ENCODE measurements around the gene USP6NL. TPM values are rescaled to one million over a fixed set of nuclear protein-coding genes. Genes with fewer than 3 reads are reported as not detected.
A peak's percentile ranks its signal among the peaks of the same experiment; 100 is the strongest.

The USP6NL gene
- total RNA-seq, 1 donor from 2014 or later, result 39.9 TPM

DNA sequence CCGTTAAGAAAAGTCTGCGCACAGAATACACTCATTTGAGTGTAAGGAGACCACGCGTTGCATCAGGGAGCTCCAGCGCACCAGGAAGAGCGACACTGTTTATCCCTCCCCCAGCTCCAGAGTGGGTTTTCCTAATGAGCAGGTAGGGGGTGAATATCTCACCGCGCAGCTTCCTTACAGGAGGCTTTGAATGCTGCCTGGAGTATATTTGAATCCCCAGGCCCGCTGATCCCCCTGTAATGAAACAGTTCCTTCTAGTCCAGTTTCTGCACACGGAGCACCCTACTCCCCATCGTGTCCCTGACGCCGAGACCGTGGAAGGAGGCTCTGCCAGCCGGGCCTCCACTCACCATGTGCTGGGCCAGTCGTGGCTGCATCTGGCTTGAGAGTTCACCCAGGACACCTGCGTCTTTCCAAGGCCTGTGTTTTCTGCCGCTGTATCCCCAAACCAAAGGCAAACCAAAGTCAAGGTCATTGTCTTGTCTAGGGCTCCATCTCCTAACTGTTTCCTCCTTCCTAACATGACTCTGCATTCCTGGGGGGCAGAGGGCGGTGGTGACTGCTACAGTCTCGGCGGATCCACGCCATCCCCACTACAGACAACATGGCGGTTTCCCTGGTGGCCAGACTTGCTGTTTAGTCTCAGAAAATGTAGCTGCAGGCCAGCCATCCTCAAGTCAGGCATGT, 167.8 kb downstream of the USP6NL start:
- Histone ChIP-seq H4K20me1 (ENCODE audit: low read depth) (no peaks in the 10 kb centered on the region), H3K27ac (no peak overlapping the region), H3K79me2 (ENCODE audit: low read depth) (no peaks in the 10 kb centered on the region), H3K9ac (no peak overlapping the region), H3F3A (ENCODE audit: low read depth) (no peaks in the 10 kb centered on the region), H2AFZ (replicated peaks) (no peak overlapping the region), H3K9me3 (ENCODE audit: low read depth) (no peaks in the 10 kb centered on the region), H3K4me2 (no peak overlapping the region), H3K27me3 (no peaks in the 10 kb centered on the region), H3K4me1 (peaks cover 11% of the 10 kb centered on the region), H3K36me3 (no peaks in the 10 kb centered on the region), H3K4me3 (no peak overlapping the region)
- Mint-ChIP-seq H3K9me3 (peaks cover 3% of the 10 kb centered on the region), H3K4me3 (no peak overlapping the region), H3K27me3 (ENCODE audit: insufficient read depth, low read depth) (peaks cover 14% of the 10 kb centered on the region), H3K36me3 (no peaks in the 10 kb centered on the region), H3K4me1 (peaks cover 7% of the 10 kb centered on the region), H3K27ac (no peak overlapping the region)
- no peak for DNase-seq (ENCODE audit: low spot score)
- no peak for TF ChIP-seq EZH2 (IDR thresholded peaks at IDR 0.05)
- TF ChIP-seq, protein P1, sequence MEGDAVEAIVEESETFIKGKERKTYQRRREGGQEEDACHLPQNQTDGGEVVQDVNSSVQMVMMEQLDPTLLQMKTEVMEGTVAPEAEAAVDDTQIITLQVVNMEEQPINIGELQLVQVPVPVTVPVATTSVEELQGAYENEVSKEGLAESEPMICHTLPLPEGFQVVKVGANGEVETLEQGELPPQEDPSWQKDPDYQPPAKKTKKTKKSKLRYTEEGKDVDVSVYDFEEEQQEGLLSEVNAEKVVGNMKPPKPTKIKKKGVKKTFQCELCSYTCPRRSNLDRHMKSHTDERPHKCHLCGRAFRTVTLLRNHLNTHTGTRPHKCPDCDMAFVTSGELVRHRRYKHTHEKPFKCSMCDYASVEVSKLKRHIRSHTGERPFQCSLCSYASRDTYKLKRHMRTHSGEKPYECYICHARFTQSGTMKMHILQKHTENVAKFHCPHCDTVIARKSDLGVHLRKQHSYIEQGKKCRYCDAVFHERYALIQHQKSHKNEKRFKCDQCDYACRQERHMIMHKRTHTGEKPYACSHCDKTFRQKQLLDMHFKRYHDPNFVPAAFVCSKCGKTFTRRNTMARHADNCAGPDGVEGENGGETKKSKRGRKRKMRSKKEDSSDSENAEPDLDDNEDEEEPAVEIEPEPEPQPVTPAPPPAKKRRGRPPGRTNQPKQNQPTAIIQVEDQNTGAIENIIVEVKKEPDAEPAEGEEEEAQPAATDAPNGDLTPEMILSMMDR (IDR thresholded peaks at IDR 0.05), result no peak

DNA sequence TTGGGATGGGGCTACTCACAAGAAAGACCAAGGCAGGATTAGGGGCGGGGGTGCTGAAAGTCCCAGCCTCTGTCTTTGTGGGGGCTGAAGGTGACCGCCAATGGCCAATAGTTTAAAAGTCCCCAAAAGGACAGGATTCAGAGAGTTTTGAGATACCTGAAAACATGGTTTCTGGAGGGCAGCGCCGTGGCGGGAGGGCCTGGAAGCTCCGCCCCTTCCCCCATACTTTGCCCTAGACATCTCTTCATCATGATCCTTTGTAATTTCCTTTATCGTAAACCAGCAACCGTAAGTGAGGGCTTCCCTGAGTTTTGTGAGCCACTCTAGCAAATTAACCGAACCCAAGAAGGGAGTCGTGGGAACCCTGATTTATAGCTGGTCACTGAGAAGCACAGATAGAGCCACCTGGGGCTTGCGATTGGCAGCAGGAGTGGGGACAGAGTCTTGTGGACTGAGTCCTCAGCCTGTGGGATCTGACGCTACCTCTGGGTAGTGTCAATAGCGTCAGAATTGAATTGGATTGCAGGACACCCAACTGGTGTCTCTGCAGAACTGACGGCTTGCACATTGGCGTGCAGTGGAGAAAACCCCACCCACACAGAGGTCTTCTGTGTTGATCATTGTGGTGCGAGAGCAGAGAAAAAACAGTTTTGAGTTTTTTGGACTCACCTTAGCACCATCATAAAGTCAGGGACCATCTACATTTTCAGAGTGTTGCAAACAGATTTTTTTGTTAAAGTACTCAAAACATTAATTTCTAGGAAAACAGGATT, 169.3 kb downstream of the USP6NL start:
- no peak for DNase-seq (ENCODE audit: low spot score)

DNA sequence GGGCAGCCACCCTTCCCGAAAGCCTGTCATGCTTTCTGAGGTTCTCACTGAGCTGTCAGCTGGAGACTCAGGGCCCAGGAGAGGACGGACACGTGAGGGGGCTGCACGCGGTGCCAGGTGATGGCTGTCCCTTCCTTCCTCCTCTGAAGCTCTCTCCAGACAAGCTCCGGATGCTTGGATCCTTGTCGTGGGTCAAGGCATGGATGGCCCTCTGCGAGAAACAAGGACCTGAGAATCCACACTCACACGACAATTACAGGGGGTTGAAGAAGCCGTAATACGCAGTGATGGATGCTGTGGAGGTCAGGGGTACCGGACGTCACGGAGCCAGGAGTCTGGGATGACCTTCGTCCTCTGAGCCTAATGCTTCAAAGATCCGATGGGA, 170.3 kb downstream of the USP6NL start:
- H3K9me3 ChIP-seq (ENCODE audit: low read depth), result no peaks in the 10 kb centered on the region
- H2AFZ ChIP-seq (replicated peaks), result no peak overlapping the region
- no peak overlapping the region for H3K9ac ChIP-seq
- no peaks in the 10 kb centered on the region for H3K79me2 ChIP-seq (ENCODE audit: low read depth)
- no peaks in the 10 kb centered on the region for H3K36me3 ChIP-seq
- peaks cover 16% of the 10 kb centered on the region for H3K27me3 Mint-ChIP-seq (ENCODE audit: insufficient read depth, low read depth)
- TF ChIP-seq, protein P1 (IDR thresholded peaks at IDR 0.05), result no peak
- TF ChIP-seq EZH2 (IDR thresholded peaks at IDR 0.05) (no peak), EZH2phosphoT487 (IDR thresholded peaks at IDR 0.05) (no peak)
- H3K4me3 Mint-ChIP-seq, result peak overlapping the region; percentile 21
- no peak for DNase-seq (ENCODE audit: low spot score)
- no peaks in the 10 kb centered on the region for H3K27me3 ChIP-seq
- no peaks in the 10 kb centered on the region for H3K36me3 Mint-ChIP-seq
- peaks cover 3% of the 10 kb centered on the region for H3K9me3 Mint-ChIP-seq
- H3F3A ChIP-seq (ENCODE audit: low read depth), result no peaks in the 10 kb centered on the region
- peaks cover 4% of the 10 kb centered on the region for H3K4me1 Mint-ChIP-seq
- H3K4me2 ChIP-seq, result no peak overlapping the region
- H3K4me3 ChIP-seq, result no peak overlapping the region
- H4K20me1 ChIP-seq (ENCODE audit: low read depth), result no peaks in the 10 kb centered on the region
- H3K27ac ChIP-seq, result no peak overlapping the region
- peaks cover 24% of the 10 kb centered on the region for H3K4me1 ChIP-seq
- H3K27ac Mint-ChIP-seq, result no peak overlapping the region

More for the DNA sequence above, 169.3 kb downstream of the USP6NL start:
- no peaks in the 10 kb centered on the region for H3F3A ChIP-seq (ENCODE audit: low read depth)
- Mint-ChIP-seq H3K27ac (no peak overlapping the region), H3K4me1 (peaks cover 4% of the 10 kb centered on the region), H3K4me3 (no peak overlapping the region), H3K27me3 (ENCODE audit: insufficient read depth, low read depth) (peaks cover 14% of the 10 kb centered on the region), H3K36me3 (no peaks in the 10 kb centered on the region), H3K9me3 (peaks cover 3% of the 10 kb centered on the region)
- no peaks in the 10 kb centered on the region for H3K9me3 ChIP-seq (ENCODE audit: low read depth)
- H3K4me2 ChIP-seq, result no peak overlapping the region
- no peaks in the 10 kb centered on the region for H4K20me1 ChIP-seq (ENCODE audit: low read depth)
- no peak overlapping the region for H3K9ac ChIP-seq
- H3K4me3 ChIP-seq, result no peak overlapping the region
- H3K27me3 ChIP-seq, result no peaks in the 10 kb centered on the region
- no peak overlapping the region for H3K27ac ChIP-seq
- no peaks in the 10 kb centered on the region for H3K36me3 ChIP-seq
- H3K79me2 ChIP-seq (ENCODE audit: low read depth), result no peaks in the 10 kb centered on the region
- H2AFZ ChIP-seq (replicated peaks), result no peak overlapping the region
- peaks cover 16% of the 10 kb centered on the region for H3K4me1 ChIP-seq
- TF ChIP-seq, protein P1 (IDR thresholded peaks at IDR 0.05), result no peak
- no peak for TF ChIP-seq EZH2phosphoT487 (IDR thresholded peaks at IDR 0.05)
